HG02759 (cell line): ENCODE results near the gene NRDC.
"Not testable (repeated sequence)": the region's sequence is repeated elsewhere in the genome, so short reads cannot be mapped to it uniquely, and the experiment has no call there.

ENCODE experiments used
- ATAC-seq: cut with Tn5 transposase; IDR thresholded peaks from one replicate; pipeline ENCODE4 v1.9.1; 2021; ENCODE audit warnings: mild to moderate bottlenecking, moderate library complexity; ENCODE audit not compliant: unreplicated experiment

NRDC gene

DNA sequence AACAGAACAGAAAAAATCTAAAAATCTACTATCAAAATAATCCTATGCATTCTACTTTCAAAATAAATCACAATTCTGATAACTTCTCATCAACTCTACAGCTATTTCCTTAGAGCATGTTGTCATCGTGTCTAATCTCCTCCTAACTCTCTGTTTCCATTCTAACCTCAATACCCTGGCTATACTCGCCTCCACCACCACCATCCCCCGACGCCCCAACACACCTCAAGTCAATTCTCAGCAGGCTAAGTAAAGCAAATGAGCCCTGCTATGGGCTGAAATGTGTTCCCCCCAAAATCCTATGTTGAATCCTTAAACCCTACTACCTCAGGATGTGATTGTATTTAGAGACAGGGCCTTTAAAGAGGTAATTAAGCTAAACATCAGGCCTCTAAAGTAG is 34.6 kb downstream of the NRDC start:
- ATAC-seq = no peak

DNA sequence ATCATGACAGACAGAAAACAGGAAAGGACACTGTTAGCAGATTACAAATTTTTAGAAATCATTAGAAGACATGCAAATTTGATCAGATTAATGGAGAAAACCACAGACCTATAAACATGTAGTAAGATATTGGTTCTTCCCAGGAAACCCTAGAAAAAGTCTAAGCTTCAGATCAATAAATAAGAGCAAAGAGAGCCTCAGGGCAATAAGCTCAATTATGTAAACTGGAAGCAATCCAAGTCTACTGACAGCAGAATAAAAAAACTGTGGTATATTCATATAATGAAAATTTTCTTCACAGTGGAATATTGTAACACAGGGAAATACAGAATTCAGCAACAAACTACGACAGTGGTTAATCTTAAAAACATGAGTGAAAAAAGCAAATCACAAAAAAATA is 36.3 kb downstream of the NRDC start:
- ATAC-seq = no peak

DNA sequence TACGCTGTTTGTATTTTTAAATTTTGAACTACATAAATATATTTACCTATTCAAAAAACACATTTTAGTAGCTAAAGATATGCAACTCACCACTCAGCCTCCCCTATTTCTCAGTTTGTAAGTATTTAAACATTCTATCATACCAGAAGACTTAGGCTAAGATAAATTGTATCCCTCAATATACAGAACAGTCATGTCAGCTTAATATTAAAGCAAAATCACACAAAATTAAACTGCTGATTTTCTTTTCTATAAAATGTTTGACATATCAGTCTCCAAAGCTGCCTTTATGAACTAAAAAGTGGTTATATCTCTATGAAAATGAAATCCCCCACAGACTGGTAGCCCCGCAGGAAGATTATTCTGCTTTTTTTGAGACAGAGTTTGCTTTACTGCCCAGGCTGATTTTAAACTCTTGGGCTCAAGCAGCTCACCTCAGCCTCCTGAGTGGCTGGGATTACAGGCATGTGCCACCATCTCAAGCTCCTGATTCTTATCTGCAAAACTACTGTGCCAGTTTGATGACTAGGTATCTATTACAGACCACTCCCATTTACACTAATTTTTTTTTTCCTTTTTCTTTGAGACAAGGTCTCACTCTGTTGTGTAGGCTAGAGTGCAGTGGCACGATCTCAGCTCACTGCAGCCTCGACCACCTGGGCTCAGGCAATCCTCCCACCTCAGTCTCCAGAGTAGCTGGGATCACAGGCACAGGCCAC is 37.6 kb downstream of the NRDC start:
- ATAC-seq = no peak

DNA sequence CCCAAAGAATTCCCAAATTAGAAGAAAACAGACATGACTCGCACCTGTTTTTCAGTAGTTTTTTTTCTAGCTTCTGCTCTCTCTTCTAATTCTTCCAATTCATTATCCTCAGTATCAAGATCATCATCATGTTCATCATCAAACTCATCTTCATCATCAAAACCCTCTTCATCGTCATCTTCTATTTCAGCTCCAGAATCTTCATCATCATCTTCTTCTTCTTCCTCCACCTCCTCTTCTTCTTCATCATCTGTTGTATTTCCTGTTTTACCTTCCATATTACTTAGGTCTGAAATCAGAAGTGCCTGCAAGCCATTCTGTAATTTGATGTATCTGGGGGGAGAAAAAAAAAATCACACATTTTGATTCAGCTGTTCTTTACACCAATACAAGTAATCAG is 38.3 kb downstream of the NRDC start:
- no peak for ATAC-seq

GRCh38 chr1:51839094-51839493 is 39.4 kb downstream of the NRDC start:
- ATAC-seq = no peak

DNA sequence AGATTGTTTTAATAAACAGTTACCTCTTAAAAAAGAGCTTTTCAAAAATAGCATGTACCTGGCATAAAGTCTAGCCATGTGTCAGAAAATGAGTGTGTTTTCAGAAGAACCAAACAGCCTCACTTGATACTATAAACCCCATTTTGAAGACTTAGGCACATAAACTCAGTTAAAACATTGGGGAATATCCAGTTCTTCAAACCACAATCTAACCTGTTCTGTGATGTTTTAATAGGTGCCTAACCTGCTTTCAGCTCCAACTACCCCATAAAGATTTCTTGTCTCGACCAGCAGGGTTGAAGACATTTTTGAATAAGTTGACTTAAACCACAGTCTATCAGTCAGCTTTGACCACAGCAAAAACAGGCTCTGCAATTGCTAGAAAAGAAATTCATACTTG is 41.3 kb downstream of the NRDC start:
- ATAC-seq = no peak

GRCh38 chr1:51833700-51834099 is 44.8 kb downstream of the NRDC start:
- ATAC-seq = no peak

GRCh38 chr1:51829058-51829457 is 49.5 kb downstream of the NRDC start:
- ATAC-seq = no peak

DNA sequence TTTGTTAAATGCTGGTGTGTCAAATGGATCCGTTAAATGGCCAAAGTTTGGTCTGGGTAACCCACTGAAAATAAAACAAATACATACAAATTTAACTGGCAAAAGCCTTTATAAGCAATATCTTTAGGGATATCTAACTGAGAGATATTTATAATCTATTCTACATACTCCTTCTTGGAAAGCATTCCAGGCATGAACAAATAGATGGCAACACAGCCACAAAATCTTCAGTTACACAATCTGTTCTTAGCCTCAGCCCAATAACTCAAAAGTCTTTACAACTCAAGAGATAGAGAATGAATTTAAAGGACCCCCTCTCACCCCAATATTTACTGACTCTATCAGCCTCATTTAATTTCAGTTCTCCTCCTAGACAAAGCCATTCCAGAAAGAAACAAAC is 58.7 kb downstream of the NRDC start:
- ATAC-seq = no peak

DNA sequence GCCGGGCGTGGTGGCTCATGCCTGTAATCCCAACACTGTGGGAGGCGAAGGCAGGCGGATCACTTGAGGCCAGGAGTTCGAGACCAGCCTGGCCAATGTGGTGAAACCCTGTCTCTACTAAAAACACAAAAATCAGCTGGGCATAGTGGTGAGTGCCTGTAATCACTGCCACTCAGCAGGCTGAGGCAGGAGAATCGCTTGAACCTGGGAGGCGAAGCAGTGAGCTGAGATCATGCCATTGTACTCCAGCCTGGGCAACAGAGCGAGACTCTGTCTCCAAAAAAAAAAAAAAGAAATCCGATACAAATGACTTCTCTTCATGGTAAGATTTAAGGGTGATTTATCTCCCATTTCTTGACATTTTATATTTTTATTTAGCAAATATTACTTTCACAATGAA is 59.5 kb downstream of the NRDC start:
- ATAC-seq = not testable (repeated sequence)

DNA sequence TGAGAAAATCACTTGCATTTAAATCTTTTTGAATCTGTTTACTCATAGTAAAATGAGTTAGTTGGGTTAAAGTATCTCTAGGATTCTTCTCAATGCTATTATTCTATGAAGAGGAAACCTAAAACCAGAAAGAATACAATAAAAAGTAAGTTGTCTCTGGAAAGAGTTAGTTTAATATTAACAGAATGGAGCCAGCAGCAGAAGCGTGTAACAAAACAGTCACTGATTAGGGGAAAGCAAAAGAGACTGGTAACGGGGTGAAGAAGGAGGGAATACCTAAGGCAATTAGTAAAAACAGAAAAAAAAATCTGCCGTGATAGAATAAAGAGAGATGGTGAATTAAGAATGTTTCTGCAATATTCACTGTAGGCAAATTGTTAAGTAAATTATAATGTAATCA is 60.0 kb downstream of the NRDC start:
- no peak for ATAC-seq

DNA sequence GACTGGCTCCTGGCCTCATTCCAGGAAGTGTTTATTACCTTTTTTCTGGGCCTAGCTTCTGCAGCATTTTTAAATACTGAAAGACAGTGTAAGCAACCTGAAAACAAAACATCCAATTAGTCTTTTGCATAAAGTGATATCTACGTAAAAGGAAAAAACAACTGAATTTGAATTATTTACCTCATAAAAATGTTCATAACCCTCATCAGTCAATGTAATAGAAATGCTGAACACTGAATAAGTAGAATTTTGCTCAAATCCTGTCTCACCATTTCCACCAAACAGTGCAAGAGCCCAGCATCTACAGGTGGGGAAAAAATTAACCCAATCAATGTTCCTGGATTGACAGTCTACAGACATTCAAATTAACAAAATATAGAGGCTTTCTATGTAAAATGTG is 64.0 kb downstream of the NRDC start:
- ATAC-seq = no peak

DNA sequence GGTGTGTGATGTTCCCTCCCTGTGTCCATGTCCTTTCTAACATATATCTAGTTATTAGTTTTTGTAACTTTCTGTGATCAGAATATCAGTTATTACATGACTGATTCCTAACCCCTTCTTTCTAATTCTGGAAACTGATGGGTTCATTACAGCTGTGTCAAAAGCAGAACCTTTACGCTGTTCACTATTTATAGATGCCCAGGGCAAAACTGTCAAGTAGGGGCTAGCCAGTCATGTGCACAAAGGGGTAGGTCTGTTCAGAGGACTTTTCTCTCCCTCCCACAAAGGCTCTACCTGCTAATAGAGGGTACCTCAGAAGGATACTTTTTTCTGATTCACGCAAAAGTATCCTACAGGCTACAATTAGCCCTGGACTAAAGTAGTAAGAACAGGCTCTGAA is 79.2 kb downstream of the NRDC start:
- ATAC-seq = no peak

- no peak for ATAC-seq
These were observed 83.7 kb downstream of the NRDC start for GRCh38 chr1:51794868-51795267.

DNA sequence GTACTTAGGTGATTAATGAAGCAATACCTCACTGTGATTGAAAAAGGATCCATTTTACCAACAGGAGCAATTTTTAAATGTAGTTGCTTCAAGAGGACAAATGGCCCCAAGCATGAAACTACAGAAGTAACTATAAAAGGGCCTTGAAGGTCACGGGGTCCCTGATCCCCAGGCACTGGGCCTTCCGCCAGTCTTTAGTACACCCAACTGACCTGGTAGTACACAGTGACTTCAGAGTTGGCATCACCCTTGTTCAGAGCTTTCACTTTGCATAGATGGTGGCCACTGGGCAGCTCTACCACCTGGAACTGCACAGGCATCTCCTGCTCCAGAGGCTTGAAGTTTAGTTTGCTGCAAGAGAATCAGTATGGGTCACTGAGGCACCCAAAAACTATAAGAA is 84.3 kb downstream of the NRDC start:
- ATAC-seq = no peak

GRCh38 chr1:51792864-51793263 is 85.7 kb downstream of the NRDC start:
- ATAC-seq = no peak

DNA sequence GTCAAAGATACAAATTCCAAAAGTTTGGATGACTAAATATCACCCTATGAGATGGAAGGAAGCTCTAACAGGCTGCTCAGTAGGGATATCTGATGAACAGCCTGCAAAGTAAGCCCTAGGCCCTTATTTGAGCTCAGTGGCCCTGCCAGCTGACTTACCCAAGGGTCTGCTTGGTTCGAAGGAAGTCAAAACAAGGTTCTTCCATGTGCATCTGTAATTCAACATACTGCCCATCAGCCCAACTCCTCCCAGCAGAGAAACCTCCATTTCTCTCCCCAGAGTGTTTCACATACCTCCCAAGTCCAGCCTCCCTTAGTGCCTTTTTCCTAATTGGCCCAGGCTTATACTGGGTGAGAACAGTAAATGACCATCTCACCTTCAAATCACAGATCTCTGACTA is 86.6 kb downstream of the NRDC start:
- ATAC-seq = no peak

GRCh38 chr1:51790385-51790784 is 88.1 kb downstream of the NRDC start:
- no peak for ATAC-seq

- ATAC-seq = no peak
These were observed 89.2 kb downstream of the NRDC start for GRCh38 chr1:51789342-51789741.

GRCh38 chr1:51788938-51789337 is 89.6 kb downstream of the NRDC start:
- ATAC-seq = no peak

DNA sequence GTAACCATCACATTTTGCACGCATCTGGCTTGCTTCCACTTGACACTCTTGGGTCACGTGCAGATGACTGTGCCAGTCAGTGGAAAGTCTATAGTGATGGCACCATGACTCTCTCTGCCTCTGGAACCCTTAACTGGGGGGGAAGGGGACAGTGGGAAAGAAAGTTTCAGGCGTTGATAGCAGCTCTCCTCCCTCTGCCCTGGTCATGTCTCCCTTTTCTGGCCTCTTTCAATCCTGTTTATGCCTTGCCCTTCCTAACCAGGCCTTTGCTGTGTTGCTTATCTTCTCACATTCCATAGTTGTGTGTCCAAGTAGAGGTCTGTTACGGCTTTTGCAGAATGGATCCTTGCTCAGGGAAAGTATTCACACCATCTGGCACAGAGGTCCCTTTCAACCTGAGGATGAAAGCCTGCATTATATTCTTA is 93.5 kb downstream of the NRDC start:
- ATAC-seq = no peak

- no peak for ATAC-seq
These were observed 97.6 kb downstream of the NRDC start for GRCh38 chr1:51780927-51781326.

DNA sequence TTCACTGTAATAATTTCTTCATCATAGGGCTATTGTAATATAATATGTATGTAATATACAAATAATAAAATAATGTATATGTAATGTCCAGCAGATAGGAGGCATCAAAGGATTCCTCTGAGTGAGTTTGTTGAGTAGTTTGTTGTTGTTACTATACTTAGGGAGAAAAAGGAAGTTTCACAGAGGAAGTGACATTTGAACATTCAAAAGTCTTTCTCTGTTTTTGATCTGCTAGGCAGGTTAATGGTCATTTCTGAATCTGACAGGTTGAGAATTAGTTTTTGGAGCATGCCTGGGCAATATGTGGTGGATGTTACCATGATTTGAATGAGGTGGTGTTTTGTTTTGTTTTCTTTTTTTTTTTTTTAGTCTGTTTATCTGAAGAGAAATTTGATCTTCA is 102.1 kb downstream of the NRDC start:
- no peak for ATAC-seq
